ENCODE data around the gene TOMM20. TPM values are rescaled to one million over a fixed set of nuclear protein-coding genes. Genes with fewer than 3 reads are reported as not detected.
A peak's percentile ranks its signal among the peaks of the same experiment; 100 is the strongest.

Gene TOMM20
- total and polyA plus RNA-seq, 12 donors, result 40.0 to 113 (median 92.3) TPM

DNA sequence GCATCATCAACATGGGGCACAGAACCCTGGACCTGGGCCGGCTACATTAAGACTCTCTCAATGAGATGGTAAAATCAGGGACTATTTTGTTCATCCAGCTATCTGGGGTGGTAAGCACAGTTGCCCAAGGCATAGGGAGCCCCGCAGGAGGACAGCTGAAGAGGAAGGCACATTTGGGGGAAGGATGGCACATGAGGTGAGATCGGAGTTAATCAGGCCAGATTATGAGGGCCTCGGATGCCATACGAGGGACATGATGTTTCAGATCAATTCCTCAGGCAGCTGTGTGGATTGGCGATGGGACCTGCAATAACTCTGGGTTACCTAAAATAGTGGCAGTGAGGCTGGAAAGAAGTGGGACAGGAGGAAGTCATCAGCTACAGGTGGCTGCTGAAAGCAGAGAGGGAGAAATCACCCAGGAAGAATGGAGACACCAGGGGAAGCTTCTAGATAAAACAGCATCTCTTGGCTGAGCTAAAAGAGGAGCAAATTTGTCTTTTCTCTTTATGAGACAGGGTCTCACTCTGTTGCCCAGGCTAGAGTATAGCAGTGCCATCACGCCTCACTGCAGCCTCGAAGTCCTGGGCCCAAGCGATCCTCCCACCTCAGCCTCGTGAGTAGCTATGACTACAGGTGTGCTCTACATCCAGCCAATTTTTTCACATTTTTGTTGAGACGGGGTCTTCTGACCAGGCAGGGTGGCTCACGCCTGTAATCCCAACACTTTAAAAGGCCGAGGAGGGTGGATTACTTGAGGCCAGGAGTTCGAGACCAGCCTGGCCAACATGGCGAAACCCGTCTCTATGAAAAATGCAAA, 21.1 kb downstream of the TOMM20 start:
- WGBS, 2 donors, result 91 to 93% methylated on average over 16 of the region's 16 CpGs
- no peak for DNase-seq
- Histone ChIP-seq H3K4me1 (peaks cover 3 to 10% (median 6%) of the 10 kb centered on the region in 9 donors), H3K9me3 (no peaks in the 10 kb centered on the region), H3K27ac (no peak overlapping the region), H3K4me3 (no peak overlapping the region), H3K27me3 (no peaks in the 10 kb centered on the region), H3K36me3 (peaks cover 0 to 60% (median 19%) of the 10 kb centered on the region in 9 donors)
- ATAC-seq, result no peak
- intact Hi-C loops (cut with DNase I), result loop anchor here in 4 of 10 donors (5.0 to 10.0 kb wide), 2 partner anchors 307 to 310 kb away; no protein-coding TSS in a partner anchor
- TF ChIP-seq, protein P1, sequence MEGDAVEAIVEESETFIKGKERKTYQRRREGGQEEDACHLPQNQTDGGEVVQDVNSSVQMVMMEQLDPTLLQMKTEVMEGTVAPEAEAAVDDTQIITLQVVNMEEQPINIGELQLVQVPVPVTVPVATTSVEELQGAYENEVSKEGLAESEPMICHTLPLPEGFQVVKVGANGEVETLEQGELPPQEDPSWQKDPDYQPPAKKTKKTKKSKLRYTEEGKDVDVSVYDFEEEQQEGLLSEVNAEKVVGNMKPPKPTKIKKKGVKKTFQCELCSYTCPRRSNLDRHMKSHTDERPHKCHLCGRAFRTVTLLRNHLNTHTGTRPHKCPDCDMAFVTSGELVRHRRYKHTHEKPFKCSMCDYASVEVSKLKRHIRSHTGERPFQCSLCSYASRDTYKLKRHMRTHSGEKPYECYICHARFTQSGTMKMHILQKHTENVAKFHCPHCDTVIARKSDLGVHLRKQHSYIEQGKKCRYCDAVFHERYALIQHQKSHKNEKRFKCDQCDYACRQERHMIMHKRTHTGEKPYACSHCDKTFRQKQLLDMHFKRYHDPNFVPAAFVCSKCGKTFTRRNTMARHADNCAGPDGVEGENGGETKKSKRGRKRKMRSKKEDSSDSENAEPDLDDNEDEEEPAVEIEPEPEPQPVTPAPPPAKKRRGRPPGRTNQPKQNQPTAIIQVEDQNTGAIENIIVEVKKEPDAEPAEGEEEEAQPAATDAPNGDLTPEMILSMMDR (IDR thresholded peaks at IDR 0.05), result no peak

DNA sequence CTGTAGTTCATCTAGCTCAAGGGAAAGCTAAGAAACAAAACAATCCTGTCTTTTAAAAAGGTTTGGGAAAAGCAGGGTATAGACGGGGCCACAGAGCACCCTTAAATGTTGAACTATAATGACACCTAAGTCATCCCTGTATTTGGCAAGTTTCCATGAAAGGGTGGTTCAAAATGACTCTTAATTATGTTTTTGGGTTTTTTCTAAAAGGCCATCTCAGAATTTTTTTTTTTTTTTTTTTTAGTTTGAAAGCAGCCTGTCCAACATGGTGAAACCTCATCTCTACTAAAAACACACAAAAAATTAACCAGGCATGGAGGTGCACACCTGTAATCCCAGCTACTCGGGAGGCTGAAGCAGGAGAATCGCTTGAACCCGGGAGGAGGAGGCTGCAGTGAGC, 22.2 kb downstream of the TOMM20 start:
- peaks cover 0 to 49% (median 14%) of the 10 kb centered on the region in 9 donors for H3K36me3 ChIP-seq
- TF ChIP-seq, protein P1 (IDR thresholded peaks at IDR 0.05), result no peak
- H3K27me3 ChIP-seq, result no peaks in the 10 kb centered on the region
- 96 to 98% methylated on average over 4 of the region's 4 CpGs for WGBS, 2 donors
- H3K9me3 ChIP-seq, result no peaks in the 10 kb centered on the region
- intact Hi-C loops (cut with DNase I), result loop anchor here in 4 of 10 donors (5.0 to 10.0 kb wide), 2 partner anchors 308 to 311 kb away; no protein-coding TSS in a partner anchor
- no peak for DNase-seq
- ATAC-seq, result no peak
- H3K4me3 ChIP-seq, result no peak overlapping the region
- H3K4me1 ChIP-seq, result peaks cover 3 to 10% (median 6%) of the 10 kb centered on the region in 9 donors
- H3K27ac ChIP-seq, result no peak overlapping the region

DNA sequence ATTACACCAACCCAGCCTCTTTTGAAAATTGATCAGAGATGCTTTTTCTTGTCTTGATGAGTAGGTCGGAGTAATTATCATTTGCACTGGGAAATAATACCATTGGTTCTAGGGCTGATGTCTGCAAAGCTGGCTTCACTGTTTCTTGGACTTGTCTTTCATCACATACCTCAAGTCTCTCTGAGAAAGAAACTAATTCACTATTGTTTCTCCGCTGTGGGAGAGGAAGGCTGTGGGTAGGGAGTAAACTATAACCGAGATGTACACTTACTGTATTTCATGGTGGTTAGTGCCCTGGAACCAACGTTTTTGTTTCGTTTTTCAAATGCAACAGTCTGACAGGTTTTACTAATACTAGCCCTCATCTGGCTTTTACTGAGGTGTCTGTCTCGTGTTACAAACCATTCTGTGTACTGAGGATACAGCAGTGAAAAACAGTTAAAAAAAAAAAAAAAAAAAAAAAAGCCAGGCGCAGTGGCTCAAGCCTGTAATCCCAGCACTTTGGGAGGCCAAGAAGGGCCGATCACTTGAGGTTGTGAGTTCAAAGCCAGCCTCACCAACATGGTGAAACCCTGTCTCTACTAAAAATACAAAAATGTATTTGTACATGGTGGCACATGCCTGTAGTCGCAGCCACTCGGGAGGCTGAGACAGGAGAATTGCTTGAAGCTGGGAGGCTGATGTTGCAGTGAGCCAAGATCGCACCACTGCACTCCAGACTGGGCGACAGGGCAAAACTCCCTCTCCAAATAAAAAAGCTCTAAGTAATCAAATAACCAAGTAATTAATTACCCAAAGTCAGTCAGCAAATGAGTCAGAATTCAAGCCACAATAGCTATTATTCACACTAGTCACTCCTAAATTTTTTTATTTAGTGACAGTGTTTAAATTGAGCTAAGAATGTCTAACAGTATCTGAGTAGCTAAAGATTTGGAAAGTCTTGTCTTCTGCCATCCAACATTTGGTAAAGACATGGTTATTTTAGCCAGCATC, 23.3 kb downstream of the TOMM20 start:
- Histone ChIP-seq H3K27me3 (no peaks in the 10 kb centered on the region), H3K27ac (no peak overlapping the region), H3K9me3 (no peaks in the 10 kb centered on the region), H3K4me1 (peaks cover 3 to 10% (median 6%) of the 10 kb centered on the region in 9 donors), H3K36me3 (peaks cover 0 to 37% (median 14%) of the 10 kb centered on the region in 9 donors), H3K4me3 (peak overlapping the region in 1 of 10 donors; percentile 14)
- WGBS, 2 donors, result 84 to 85% methylated on average over 12 of the region's 12 CpGs
- no peak for ATAC-seq
- TF ChIP-seq, protein P1 (IDR thresholded peaks at IDR 0.05), result no peak
- intact Hi-C loops (cut with DNase I), result loop anchor here in 5 of 10 donors (2.0 to 10.0 kb wide), 3 partner anchors 309 to 312 kb away; no protein-coding TSS in a partner anchor
- DNase-seq, result no peak

- intact Hi-C loops (cut with DNase I), result loop anchor here in 4 of 10 donors (5.0 to 10.0 kb wide), 2 partner anchors 312 to 314 kb away; no protein-coding TSS in a partner anchor
Observed at GRCh38 chr1:235102993-235103411, 25.6 kb downstream of the TOMM20 start.

More at GRCh38 chr1:235102993-235103411, 25.6 kb downstream of the TOMM20 start:
- Histone ChIP-seq H3K27ac (no peak overlapping the region), H3K9me3 (no peaks in the 10 kb centered on the region), H3K36me3 (peaks cover 0 to 14% (median 6%) of the 10 kb centered on the region in 9 donors), H3K4me3 (no peak overlapping the region), H3K4me1 (peaks cover 3 to 11% (median 6%) of the 10 kb centered on the region in 9 donors), H3K27me3 (no peaks in the 10 kb centered on the region)
- TF ChIP-seq, protein P1 (IDR thresholded peaks at IDR 0.05), result no peak
- no peak for ATAC-seq
- DNase-seq, result no peak
- WGBS, 2 donors, result 81 to 82% methylated on average over 4 of the region's 4 CpGs
